Measurements from ENCODE around the gene CDK6. TPM values are rescaled to one million over a fixed set of nuclear protein-coding genes. Genes with fewer than 3 reads are reported as not detected.
A peak's percentile ranks its signal among the peaks of the same experiment; 100 is the strongest.

CDK6 gene
- total and polyA plus RNA-seq, 9 of the 15 experiments (the other 6 are each of a cell fraction or from before 2014, with no cell fraction given), result 7.6 to 109 (median 44.4) TPM

GRCh38 chr7:92798517-92799249 is 37.7 kb downstream of the CDK6 start (continued):
- no peak for TF ChIP-seq CBX2 (IDR thresholded peaks at IDR 0.05; ENCODE audit: insufficient read depth, low read length, poor library complexity, severe bottlenecking)
- no peak for TF ChIP-seq NR3C1 (CRISPR knock-in tag; IDR thresholded peaks at IDR 0.05)
- TF ChIP-seq GATAD2B (IDR thresholded peaks at IDR 0.05; ENCODE audit: borderline replicate concordance), result no peak
- no peak for TF ChIP-seq ZSCAN32 (CRISPR knock-in tag; IDR thresholded peaks at IDR 0.05)
- TF ChIP-seq TCF7L2 (IDR thresholded peaks at IDR 0.05; ENCODE audit: low read depth, low read length), result no peak
- TF ChIP-seq SAFB2 (IDR thresholded peaks at IDR 0.05; ENCODE audit: borderline replicate concordance, low read depth, low read length, severe bottlenecking), result no peak
- TF ChIP-seq ZNF77 (CRISPR knock-in tag; IDR thresholded peaks at IDR 0.05), result no peak
- TF ChIP-seq ATF6 (CRISPR knock-in tag; IDR thresholded peaks at IDR 0.05), result no peak
- TF ChIP-seq POLR3G (IDR thresholded peaks at IDR 0.05; ENCODE audit: extremely low read depth, insufficient read length, insufficient replicate concordance), result no peak
- no peak for TF ChIP-seq ZKSCAN1 (IDR thresholded peaks at IDR 0.05; ENCODE audit: low read depth, low read length)
- no peak for TF ChIP-seq NKRF (IDR thresholded peaks at IDR 0.05; ENCODE audit: borderline replicate concordance)
- no peak for TF ChIP-seq ILF3 (IDR thresholded peaks at IDR 0.05; ENCODE audit: borderline replicate concordance)
- TF ChIP-seq TAL1 (IDR thresholded peaks at IDR 0.05), result no peak
- TF ChIP-seq MTA1 (IDR thresholded peaks at IDR 0.05; ENCODE audit: borderline replicate concordance), result peak; percentile 80; the same call in 1 of the 2 replicates
- TF ChIP-seq ZC3H11A (IDR thresholded peaks at IDR 0.05; ENCODE audit: low read depth, low read length), result no peak
- no peak for TF ChIP-seq KDM5B (IDR thresholded peaks at IDR 0.05; ENCODE audit: insufficient replicate concordance, low read depth, low read length)
- no peak for TF ChIP-seq ZNF133 (CRISPR knock-in tag; IDR thresholded peaks at IDR 0.05)
- no peak for TF ChIP-seq ETV1 (tag; conservative IDR thresholded peaks at IDR 0.05; ENCODE audit: low read depth)
- no peak for TF ChIP-seq BACH1 (tag; IDR thresholded peaks at IDR 0.05)
- TF ChIP-seq HNRNPH1 (optimal IDR thresholded peaks at IDR 0.05; ENCODE audit: low read depth, low read length), result no peak
- TF ChIP-seq POLR2AphosphoS5 (IDR thresholded peaks at IDR 0.05; ENCODE audit: control insufficient read depth, insufficient read depth, low read depth, low read length), result no peak
- no peak for TF ChIP-seq HOXB6 (CRISPR knock-in tag; IDR thresholded peaks at IDR 0.05; ENCODE audit: borderline replicate concordance)
- no peak for TF ChIP-seq ATF2 (CRISPR knock-in tag; IDR thresholded peaks at IDR 0.05)
- no peak for TF ChIP-seq WHSC1 (IDR thresholded peaks at IDR 0.05; ENCODE audit: low read length)
- TF ChIP-seq C11orf30 (IDR thresholded peaks at IDR 0.05; ENCODE audit: low read depth), result peak; percentile 68
- TF ChIP-seq TARDBP (IDR thresholded peaks at IDR 0.05), result no peak

All from K562 (cell line).